NCI-H526 treated with DMSO at 0.1 percent for 48 hours (cell line): ENCODE results near the gene HP1BP3.

Experiments
- DNase-seq: peaks from one replicate; lab custom pipeline; 2025; lab: John Stamatoyannopoulos, UW

Gene HP1BP3

GRCh38 chr1:20770314-20771087, 16.6 kb downstream of the HP1BP3 start:
- no peak for DNase-seq

- DNase-seq: no peak
Measured at GRCh38 chr1:20767271-20767670, 19.8 kb downstream of the HP1BP3 start.

GRCh38 chr1:20763417-20763816, 23.7 kb downstream of the HP1BP3 start:
- DNase-seq: no peak

GRCh38 chr1:20760322-20760721, 26.8 kb downstream of the HP1BP3 start:
- no peak for DNase-seq

- DNase-seq: no peak
Measured at GRCh38 chr1:20753589-20753988, 33.5 kb downstream of the HP1BP3 start.

GRCh38 chr1:20751462-20751990, 35.6 kb downstream of the HP1BP3 start:
- no peak for DNase-seq

- no peak for DNase-seq
Measured at GRCh38 chr1:20742671-20743070, 44.4 kb downstream of the HP1BP3 start.

GRCh38 chr1:20740781-20741180, 46.3 kb downstream of the HP1BP3 start:
- DNase-seq: no peak

GRCh38 chr1:20739225-20739624, 47.9 kb downstream of the HP1BP3 start:
- no peak for DNase-seq

- DNase-seq: no peak
Measured at GRCh38 chr1:20735581-20736111, 51.5 kb downstream of the HP1BP3 start.

- DNase-seq: no peak
Measured at GRCh38 chr1:20733360-20733975, 53.6 kb downstream of the HP1BP3 start.

- DNase-seq: no peak
Measured at GRCh38 chr1:20732588-20733359, 54.3 kb downstream of the HP1BP3 start, which contains the start of gene SH2D5. TSS of gene SH2D5 (minus strand) at chr1:20732703. CDS start at chr1:20728044, 4,659 bp downstream.

GRCh38 chr1:20732071-20732587, 55.0 kb downstream of the HP1BP3 start:
- DNase-seq: peak; percentile 8

- no peak for DNase-seq
Measured at GRCh38 chr1:20731057-20731991, 55.8 kb downstream of the HP1BP3 start.

GRCh38 chr1:20730690-20731056, 56.4 kb downstream of the HP1BP3 start:
- no peak for DNase-seq

- DNase-seq: no peak
Measured at GRCh38 chr1:20729990-20730689, 57.0 kb downstream of the HP1BP3 start.

- DNase-seq: no peak
Measured at GRCh38 chr1:20729155-20729931, 57.8 kb downstream of the HP1BP3 start.

GRCh38 chr1:20728371-20729154, 58.5 kb downstream of the HP1BP3 start:
- no peak for DNase-seq
